BE2C (cell line): Measurements from ENCODE around the gene GTF3C1.

Experiments
- DNase-seq: peaks from one replicate; pipeline ENCODE4 v3.0.0-alpha.2; 2020
- H3K27me3 ChIP-seq: fragments of 250-450 bp; sonication (Bioruptor Pico); 2 replicates; pipeline ENCODE4 v1.5.1; 2020; ENCODE audit warnings: mild to moderate bottlenecking
- H3K36me3 ChIP-seq: fragments of 250-450 bp; sonication (Bioruptor Pico); 2 replicates; pipeline ENCODE4 v1.5.1; 2020; ENCODE audit warnings: mild to moderate bottlenecking
- H3K4me1 ChIP-seq: fragments of 250-450 bp; sonication (Bioruptor Pico); 2 replicates; pipeline ENCODE4 v1.5.1; 2020
- H3K4me3 ChIP-seq: 2 replicates; pipeline ENCODE4 v1.5.1; 2011; ENCODE audit warnings: low read depth, low read length
- H3K9me3 ChIP-seq: fragments of 250-450 bp; sonication (Bioruptor Pico); 2 replicates; pipeline ENCODE4 v1.5.1; 2020
- CTCF ChIP-seq: IDR thresholded peaks from 2 replicates; pipeline ENCODE4 v1.5.1; 2012; ENCODE audit warnings: mild to moderate bottlenecking, low read depth, low read length

The GTF3C1 gene

GRCh38 chr16:27520982-27521673, 28.6 kb downstream of the GTF3C1 start:
- H3K9me3 ChIP-seq = no peaks in the 10 kb centered on the region
- H3K4me1 ChIP-seq = peaks cover 2% of the 10 kb centered on the region
- H3K4me3 ChIP-seq = no peak overlapping the region
- H3K27me3 ChIP-seq = no peaks in the 10 kb centered on the region
- no peak for DNase-seq
- H3K36me3 ChIP-seq = peaks cover 56% of the 10 kb centered on the region
- no peak for TF ChIP-seq CTCF

- no peaks in the 10 kb centered on the region for H3K9me3 ChIP-seq
- H3K4me3 ChIP-seq = no peak overlapping the region
- no peaks in the 10 kb centered on the region for H3K27me3 ChIP-seq
- H3K4me1 ChIP-seq = no peaks in the 10 kb centered on the region
- DNase-seq = no peak
- H3K36me3 ChIP-seq = peaks cover 40% of the 10 kb centered on the region
- TF ChIP-seq CTCF = no peak
Observed at GRCh38 chr16:27518226-27518625, 31.5 kb downstream of the GTF3C1 start.

- no peaks in the 10 kb centered on the region for H3K9me3 ChIP-seq
- H3K27me3 ChIP-seq = no peaks in the 10 kb centered on the region
- no peaks in the 10 kb centered on the region for H3K4me1 ChIP-seq
- no peak for TF ChIP-seq CTCF
- no peak overlapping the region for H3K4me3 ChIP-seq
- DNase-seq = no peak
- peaks cover 41% of the 10 kb centered on the region for H3K36me3 ChIP-seq
Observed at GRCh38 chr16:27517664-27518063, 32.0 kb downstream of the GTF3C1 start.

GRCh38 chr16:27516365-27516764, 33.3 kb downstream of the GTF3C1 start:
- Histone ChIP-seq H3K4me3 (no peak overlapping the region), H3K9me3 (no peaks in the 10 kb centered on the region), H3K27me3 (no peaks in the 10 kb centered on the region), H3K36me3 (peaks cover 47% of the 10 kb centered on the region), H3K4me1 (no peaks in the 10 kb centered on the region)
- no peak for DNase-seq
- no peak for TF ChIP-seq CTCF

GRCh38 chr16:27515874-27516353, 33.8 kb downstream of the GTF3C1 start:
- Histone ChIP-seq H3K4me1 (no peaks in the 10 kb centered on the region), H3K4me3 (no peak overlapping the region), H3K27me3 (no peaks in the 10 kb centered on the region), H3K36me3 (peaks cover 52% of the 10 kb centered on the region), H3K9me3 (no peaks in the 10 kb centered on the region)
- peak; percentile 40 for DNase-seq
- TF ChIP-seq CTCF = peak; percentile 67

GRCh38 chr16:27514806-27515205, 34.9 kb downstream of the GTF3C1 start:
- H3K36me3 ChIP-seq = peaks cover 57% of the 10 kb centered on the region

More at GRCh38 chr16:27514806-27515205, 34.9 kb downstream of the GTF3C1 start:
- Histone ChIP-seq H3K4me1 (no peaks in the 10 kb centered on the region), H3K27me3 (no peaks in the 10 kb centered on the region), H3K9me3 (no peaks in the 10 kb centered on the region), H3K4me3 (no peak overlapping the region)
- TF ChIP-seq CTCF = no peak
- no peak for DNase-seq
